CD14-positive monocyte (primary cell): ENCODE data around the gene PCF11. TPM values are rescaled to one million over a fixed set of nuclear protein-coding genes. Genes with fewer than 3 reads are reported as not detected.

ENCODE experiments used
- DNase-seq, 3 donors: peaks; one replicate each; pipeline ENCODE4 v3.0.0-alpha.2; 2011 to 2022
- H2AFZ ChIP-seq: 2 replicates; pipeline ENCODE4 v1.6.0; 2012; ENCODE audit warnings: mild to moderate bottlenecking, low read depth, low read length, inconsistent platforms; ENCODE audit not compliant: insufficient read depth, poor library complexity, severe bottlenecking
- H3K27ac ChIP-seq, 2 donors: 1 replicate in 1 of 2; 2 replicates in 1 of 2; pipeline ENCODE4 v1.5.1; 2012 to 2013; ENCODE audit warnings: low read length in 2 of 2, control low read depth in 1 of 2, inconsistent platforms in 1 of 2, low read depth in 1 of 2, mild to moderate bottlenecking in 1 of 2
- H3K27me3 ChIP-seq, 2 donors: one replicate each; pipeline versions ENCODE4 v1.6.0 to v1.6.1; 2011 to 2013; ENCODE audit warnings: low read length in 2 of 2; ENCODE audit not compliant: control insufficient read depth in 2 of 2, insufficient read depth in 2 of 2
- H3K36me3 ChIP-seq, 2 donors: replicated peaks in 1 of 2; 1 replicate in 1 of 2; 2 replicates in 1 of 2; pipeline versions ENCODE4 v1.5.1 to v1.6.1; 2012 to 2013; ENCODE audit warnings: low read length in 2 of 2, control low read depth in 1 of 2, inconsistent platforms in 1 of 2, mild to moderate bottlenecking in 1 of 2; ENCODE audit not compliant: insufficient read depth in 2 of 2, control insufficient read depth in 1 of 2
- H3K4me1 ChIP-seq, 2 donors: 1 replicate in 1 of 2; 2 replicates in 1 of 2; pipeline versions ENCODE4 v1.5.1 to v1.6.1; 2012 to 2013; ENCODE audit warnings: low read length in 2 of 2, control low read depth in 1 of 2, inconsistent platforms in 1 of 2, mild to moderate bottlenecking in 1 of 2, moderate library complexity in 1 of 2; ENCODE audit not compliant: insufficient read depth in 2 of 2, control insufficient read depth in 1 of 2
- H3K4me2 ChIP-seq: replicated peaks from 2 replicates; pipeline ENCODE3; 2012; ENCODE audit warnings: low read length, moderate library complexity, mild to moderate bottlenecking; ENCODE audit not compliant: poor library complexity, severe bottlenecking; ENCODE audit errors: extremely low read depth
- H3K4me3 ChIP-seq, 3 experiments: fragments of 200-600 bp in 1 of 3; sonication (generic) in 1 of 3; replicated peaks in 1 of 3; 1 replicate in 2 of 3; 2 replicates in 1 of 3; pipeline ENCODE4 v1.5.1; 2011 to 2013; ENCODE audit warnings: low read length in 3 of 3, mild to moderate bottlenecking in 3 of 3, control low read depth in 2 of 3, low read depth in 2 of 3, inconsistent platforms in 1 of 3, moderate library complexity in 1 of 3
- H3K79me2 ChIP-seq: 2 replicates; pipeline ENCODE4 v1.6.0; 2012; ENCODE audit warnings: mild to moderate bottlenecking, control low read depth, inconsistent platforms, low read length, moderate library complexity; ENCODE audit not compliant: insufficient read depth
- H3K9ac ChIP-seq: 2 replicates; pipeline ENCODE4 v1.6.0; 2017; ENCODE audit warnings: low read length, mild to moderate bottlenecking; ENCODE audit not compliant: insufficient read depth, poor library complexity, severe bottlenecking
- H3K9me3 ChIP-seq, 2 donors: replicated peaks in 1 of 2; 1 replicate in 1 of 2; 2 replicates in 1 of 2; pipeline versions ENCODE4 v1.5.1 to v1.6.1; 2012 to 2013; ENCODE audit warnings: low read length in 2 of 2, control low read depth in 1 of 2; ENCODE audit not compliant: control insufficient read depth in 1 of 2, insufficient read depth in 1 of 2
- H4K20me1 ChIP-seq: 2 replicates; pipeline ENCODE4 v1.6.0; 2012; ENCODE audit warnings: mild to moderate bottlenecking, low read length, control low read depth, moderate library complexity; ENCODE audit not compliant: insufficient read depth
- H3K27ac Mint-ChIP-seq, 7 donors: one replicate each; pipeline ENCODE4 v1.8.0; 2020; ENCODE audit warnings: mild to moderate bottlenecking in 7 of 7, mixed read lengths in 7 of 7, moderate library complexity in 6 of 7, inconsistent platforms in 2 of 7
- H3K27me3 Mint-ChIP-seq, 3 donors: one replicate each; pipeline ENCODE4 v1.8.0; 2021 to 2022; ENCODE audit warnings: low read depth in 3 of 3, mild to moderate bottlenecking in 3 of 3, mixed read lengths in 3 of 3, moderate library complexity in 3 of 3, inconsistent platforms in 1 of 3
- H3K36me3 Mint-ChIP-seq, 2 donors: one replicate each; pipeline ENCODE4 v1.8.0; 2020; ENCODE audit warnings: mixed read lengths in 2 of 2, inconsistent platforms in 1 of 2, mild to moderate bottlenecking in 1 of 2
- H3K4me1 Mint-ChIP-seq: one replicate; pipeline ENCODE4 v1.8.0; 2020; ENCODE audit warnings: mild to moderate bottlenecking, mixed read lengths
- H3K4me3 Mint-ChIP-seq, 2 donors: one replicate each; pipeline ENCODE4 v1.8.0; 2020; ENCODE audit warnings: mild to moderate bottlenecking in 2 of 2, mixed read lengths in 2 of 2, moderate library complexity in 1 of 2
- H3K9me3 Mint-ChIP-seq, 7 donors: one replicate each; pipeline ENCODE4 v1.8.0; 2020 to 2022; ENCODE audit warnings: mixed read lengths in 7 of 7, mild to moderate bottlenecking in 6 of 7, moderate library complexity in 6 of 7, inconsistent platforms in 2 of 7
- CTCF ChIP-seq: fragments of 200-600 bp; IDR thresholded peaks from one replicate; pipeline ENCODE4 v1.8.0; 2022; ENCODE audit warnings: antibody characterized with exemption, mild to moderate bottlenecking
- WGBS: methylation state at CpG from one replicate; pipeline ENCODE4 v1.1.5; 2013; ENCODE audit warnings: missing lambda C conversion rate; ENCODE audit not compliant: insufficient coverage; 5-methylcytosine and 5-hydroxymethylcytosine counted together
- intact Hi-C, 2 donors: fragments of 100-400 bp; cut with micrococcal nuclease; formaldehyde crosslinking; loops; one replicate each; pipeline versions ENCODE4 v1.15.0 to v1.15.1; 2023
- polyA plus RNA-seq, 3 donors: library from polyadenylated mRNA; depleted of rRNA in 1 of 3; unstranded in 2 of 3; stranded (reverse) in 1 of 3; fragments of 300-500 nt in 2 of 3; fragments of >200 nt in 1 of 3; fragmentation: Illumina TruSeq in 2 of 3; gene quantifications; 1 replicate in 2 of 3; 2 replicates in 1 of 3; pipeline ENCODE4 v1.2.3, GENCODE V29; 2012 to 2021

Gene PCF11
- polyA plus RNA-seq, 3 donors: 8.3 to 78.1 (median 15.7) TPM

- Histone ChIP-seq H4K20me1 (no peaks in the 10 kb centered on the region), H3K9ac (no peak overlapping the region), H3K4me2 (no peak overlapping the region), H3K79me2 (no peaks in the 10 kb centered on the region), H3K4me3 (no peak overlapping the region), H3K9me3 (no peaks in the 10 kb centered on the region), H3K27ac (no peak overlapping the region), H2AFZ (no peak overlapping the region), H3K27me3 (no peaks in the 10 kb centered on the region), H3K36me3 (peaks cover 0 to under 1% of the 10 kb centered on the region in 2 donors), H3K4me1 (no peaks in the 10 kb centered on the region)
- Mint-ChIP-seq H3K4me3 (no peak overlapping the region), H3K9me3 (peaks cover 0 to 3% (median 0%) of the 10 kb centered on the region in 7 donors), H3K27ac (no peak overlapping the region), H3K27me3 (peaks cover 0 to 1% (median 0%) of the 10 kb centered on the region in 3 donors), H3K36me3 (peaks cover 4 to 6% of the 10 kb centered on the region in 2 donors), H3K4me1 (no peaks in the 10 kb centered on the region)
- 88% methylated on average over 5 of the region's 8 CpGs for WGBS
- TF ChIP-seq CTCF: no peak
- intact Hi-C loops: no loop called here
- no peak for DNase-seq
Observed at GRCh38 chr11:83219095-83219494, 62.2 kb downstream of the PCF11 start.

DNA sequence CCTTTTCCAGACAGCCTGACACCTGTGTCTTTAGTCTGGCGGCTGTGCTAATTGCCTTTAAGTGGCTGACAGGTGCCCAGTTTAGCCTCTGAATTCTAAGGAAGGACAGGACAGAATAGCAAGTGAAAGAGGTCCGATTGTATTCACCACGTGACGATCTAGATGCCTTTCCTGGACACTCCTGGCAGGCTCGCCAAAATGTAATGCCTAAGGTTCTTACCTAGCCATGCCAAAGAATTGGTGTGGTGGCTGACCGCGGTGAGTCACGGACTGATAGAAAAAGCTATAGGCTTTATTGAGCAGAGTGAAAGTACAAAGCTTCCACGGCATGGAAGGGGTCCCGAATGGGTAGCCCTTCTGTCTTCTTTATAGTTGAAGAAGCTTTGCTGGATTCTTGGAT lies 63.3 kb downstream of the PCF11 start:
- no peak overlapping the region for H3K4me3 Mint-ChIP-seq
- peaks cover 0 to 3% (median 0%) of the 10 kb centered on the region in 7 donors for H3K9me3 Mint-ChIP-seq
- H3K9me3 ChIP-seq: no peaks in the 10 kb centered on the region
- 100% methylated on average over 3 of the region's 10 CpGs for WGBS
- no peak overlapping the region for H2AFZ ChIP-seq
- H3K27ac ChIP-seq: no peak overlapping the region
- H3K4me3 ChIP-seq: no peak overlapping the region
- H4K20me1 ChIP-seq: no peaks in the 10 kb centered on the region
- H3K36me3 Mint-ChIP-seq: peaks cover 1 to 4% of the 10 kb centered on the region in 2 donors
- no peaks in the 10 kb centered on the region for H3K27me3 ChIP-seq
- H3K4me1 Mint-ChIP-seq: no peaks in the 10 kb centered on the region
- no peaks in the 10 kb centered on the region for H3K4me1 ChIP-seq
- no peak overlapping the region for H3K27ac Mint-ChIP-seq
- intact Hi-C loops: no loop called here
- H3K9ac ChIP-seq: no peak overlapping the region
- no peak overlapping the region for H3K4me2 ChIP-seq
- peaks cover 0 to 1% (median 0%) of the 10 kb centered on the region in 3 donors for H3K27me3 Mint-ChIP-seq
- no peaks in the 10 kb centered on the region for H3K36me3 ChIP-seq
- DNase-seq: no peak
- no peaks in the 10 kb centered on the region for H3K79me2 ChIP-seq
- TF ChIP-seq CTCF: no peak
